SIG-M5 (cell line): ENCODE data around the gene KLK13.

ENCODE experiments used
- DNase-seq: peaks from one replicate; lab custom pipeline; 2025; lab: John Stamatoyannopoulos, UW

Gene KLK13

GRCh38 chr19:51019544-51019925 is 45.4 kb downstream of the KLK13 start, which contains the start of gene KLK10:
TSS of gene KLK10 (minus strand) at chr19:51019709. CDS start at chr19:51019130, 579 bp downstream.
- DNase-seq, result no peak

DNA sequence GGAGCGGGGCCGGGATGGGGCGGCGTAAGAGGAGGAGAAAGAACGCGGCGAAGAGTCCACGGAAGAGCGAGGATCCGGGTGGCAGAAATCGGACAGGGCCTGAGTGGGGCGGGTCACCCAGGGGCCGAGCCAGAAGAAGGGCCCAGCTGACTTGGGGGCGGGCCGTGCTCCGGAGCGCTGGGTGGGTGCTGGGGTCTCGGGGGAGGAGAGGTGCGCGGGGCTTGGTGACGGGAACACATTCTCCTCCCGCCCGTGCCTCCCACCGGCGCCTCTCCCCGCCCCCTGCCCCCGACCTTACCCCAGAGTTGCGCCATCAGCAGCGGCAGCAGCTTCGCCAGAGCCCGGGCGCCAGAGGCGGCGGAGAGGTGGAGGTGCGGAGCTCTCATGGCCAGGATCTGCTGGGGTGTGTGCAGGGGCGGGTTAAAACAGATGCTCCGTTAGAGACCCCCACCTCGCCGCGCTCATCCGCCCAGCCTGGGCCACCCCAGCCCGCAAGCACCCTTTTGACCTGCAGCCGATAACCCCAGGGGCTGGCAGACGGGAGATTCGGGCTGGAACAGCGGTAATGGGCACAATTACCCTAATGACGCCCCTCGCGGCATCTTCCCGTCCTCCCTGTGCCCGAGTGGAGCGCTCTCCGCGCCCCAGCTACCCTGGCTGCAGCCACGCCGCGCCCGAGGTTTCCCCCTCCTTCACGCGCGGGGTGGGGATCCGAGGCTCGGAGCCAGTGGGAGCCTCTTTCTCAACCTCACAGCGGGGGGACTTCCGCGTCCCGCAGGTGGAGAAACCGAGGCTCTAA is 45.9 kb downstream of the KLK13 start:
- no peak for DNase-seq

GRCh38 chr19:51016798-51017683 is 47.9 kb downstream of the KLK13 start:
- DNase-seq, result no peak

DNA sequence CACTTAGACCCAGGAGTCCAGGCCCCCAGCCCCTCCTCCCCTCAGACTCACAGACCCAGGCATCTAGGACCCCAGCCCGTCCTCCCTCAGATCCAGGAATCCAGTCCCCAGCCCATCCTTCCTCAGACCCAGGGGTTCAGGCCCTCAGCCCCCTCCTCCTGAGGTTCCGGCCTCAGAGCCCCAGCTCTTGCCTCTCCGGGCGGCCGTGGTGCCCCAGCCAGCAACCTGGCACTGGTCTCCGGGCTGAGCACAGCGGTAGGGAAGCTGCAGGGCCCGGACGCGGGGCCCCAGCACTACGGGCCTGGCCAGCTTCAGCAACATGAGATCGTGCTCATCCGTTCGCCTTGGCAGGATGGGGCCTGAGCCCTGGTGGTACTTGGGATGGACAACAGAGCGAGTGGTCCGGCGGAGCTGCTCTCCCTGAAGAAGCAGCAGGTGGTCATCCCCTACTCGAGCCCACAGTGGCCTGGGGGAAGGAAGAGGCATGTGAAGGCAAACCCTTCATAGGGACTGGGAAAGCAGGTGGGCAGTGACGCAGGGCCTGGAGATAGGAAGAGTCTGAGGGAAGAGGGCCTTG is 49.1 kb downstream of the KLK13 start:
- DNase-seq, result no peak

GRCh38 chr19:51014242-51014641 is 50.6 kb downstream of the KLK13 start:
- no peak for DNase-seq

DNA sequence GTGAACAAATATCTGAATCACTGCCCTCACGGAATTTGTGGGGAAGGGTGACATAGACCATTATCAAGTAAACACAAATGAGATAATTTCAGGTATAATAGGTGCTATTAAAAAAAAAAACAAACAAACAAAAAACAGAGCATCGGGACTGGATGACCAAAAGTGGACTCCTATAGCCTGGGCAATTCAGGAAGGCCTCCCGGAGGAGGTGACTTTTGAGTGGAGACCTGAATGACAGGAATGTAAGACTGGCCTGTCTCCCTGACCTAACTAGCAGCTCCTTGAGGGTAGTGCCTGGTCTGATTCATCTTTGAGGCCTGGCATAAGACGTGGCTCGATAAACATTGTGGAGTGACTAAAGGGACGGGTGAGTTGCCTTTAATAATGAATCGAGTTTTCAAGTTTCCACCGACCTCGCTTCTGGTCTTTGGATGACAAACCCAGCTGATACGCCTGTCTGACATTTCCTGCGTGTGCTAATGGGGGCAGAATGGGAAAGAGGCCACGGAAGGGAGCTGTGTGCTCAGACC is 52.2 kb downstream of the KLK13 start:
- no peak for DNase-seq

GRCh38 chr19:51010066-51010795 is 54.7 kb downstream of the KLK13 start:
- no peak for DNase-seq

- no peak for DNase-seq
Observed at GRCh38 chr19:51009061-51009891, 55.6 kb downstream of the KLK13 start.

GRCh38 chr19:51007488-51007887 is 57.4 kb downstream of the KLK13 start:
- no peak for DNase-seq

DNA sequence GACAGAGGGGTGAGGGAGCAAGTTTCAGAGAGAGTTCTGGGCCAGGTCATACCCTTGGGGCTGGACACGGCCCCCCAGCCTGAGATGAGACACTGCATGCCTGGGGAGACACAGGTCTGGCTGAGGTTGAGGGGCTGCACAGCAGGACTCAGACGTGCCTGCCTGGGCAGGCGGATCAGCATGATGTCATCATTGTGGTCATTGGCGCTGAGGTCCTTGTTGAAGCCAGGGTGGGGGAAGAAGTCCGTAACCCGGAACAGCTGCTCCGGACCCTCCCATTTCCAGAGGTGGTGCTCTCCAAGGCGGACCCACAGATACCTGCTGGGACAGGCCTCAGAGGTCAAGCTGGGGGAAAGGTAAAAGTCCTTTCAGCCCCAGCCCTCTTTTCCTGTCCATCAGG is 58.5 kb downstream of the KLK13 start:
- no peak for DNase-seq
